Skin of body (tissue), 2 donors: Measurements from ENCODE around the gene ENPP3. TPM values are rescaled to one million over a fixed set of nuclear protein-coding genes. Genes with fewer than 3 reads are reported as not detected.
"Not testable (repeated sequence)": the region's sequence is repeated elsewhere in the genome, so short reads cannot be mapped to it uniquely, and the experiment has no call there.

Experiments
- DNase-seq: peaks from one replicate; lab custom pipeline; 2025; lab: John Stamatoyannopoulos, UW
- total RNA-seq: library from RNA; depleted of rRNA; stranded (reverse); fragments of >200 nt; gene quantifications from one replicate; pipeline ENCODE4 v1.2.3, GENCODE V29; 2014

The ENPP3 gene
- total RNA-seq, 1 donor from 2014 or later = 2.0 TPM

GRCh38 chr6:131736003-131736596, 99.0 kb downstream of the ENPP3 start:
- no peak for DNase-seq

- no peak for DNase-seq
These were observed 99.7 kb downstream of the ENPP3 start for GRCh38 chr6:131736811-131737210.

- no peak for DNase-seq
These were observed 102.0 kb downstream of the ENPP3 start for GRCh38 chr6:131739136-131739535.

GRCh38 chr6:131740161-131740560, 103.1 kb downstream of the ENPP3 start:
- no peak for DNase-seq

- DNase-seq = no peak
These were observed 104.7 kb downstream of the ENPP3 start for GRCh38 chr6:131741688-131742393.

GRCh38 chr6:131744432-131745287, 107.6 kb downstream of the ENPP3 start:
- no peak for DNase-seq

- DNase-seq = no peak
These were observed 108.4 kb downstream of the ENPP3 start for GRCh38 chr6:131745476-131745875.

- DNase-seq = no peak
These were observed 110.8 kb downstream of the ENPP3 start for GRCh38 chr6:131747821-131748353.

- DNase-seq = no peak
These were observed 111.9 kb downstream of the ENPP3 start for GRCh38 chr6:131749023-131749422.

GRCh38 chr6:131751012-131751715, 114.1 kb downstream of the ENPP3 start:
- DNase-seq = not testable (repeated sequence)

- DNase-seq = no peak
These were observed 117.0 kb downstream of the ENPP3 start for GRCh38 chr6:131754088-131754487.

- DNase-seq = no peak
These were observed 117.8 kb downstream of the ENPP3 start for GRCh38 chr6:131754715-131755567.

GRCh38 chr6:131755597-131755996, 118.5 kb downstream of the ENPP3 start:
- no peak for DNase-seq

- DNase-seq = no peak
These were observed 118.9 kb downstream of the ENPP3 start for GRCh38 chr6:131756039-131756438.

- no peak for DNase-seq
These were observed 121.8 kb downstream of the ENPP3 start for GRCh38 chr6:131758920-131759319.

GRCh38 chr6:131761060-131761761, 124.1 kb downstream of the ENPP3 start:
- DNase-seq = no peak

GRCh38 chr6:131761762-131762067, 124.6 kb downstream of the ENPP3 start:
- no peak for DNase-seq

- DNase-seq = no peak
These were observed 125.9 kb downstream of the ENPP3 start for GRCh38 chr6:131762984-131763383.

GRCh38 chr6:131763749-131764148, 126.6 kb downstream of the ENPP3 start:
- no peak for DNase-seq

GRCh38 chr6:131764350-131764749, 127.2 kb downstream of the ENPP3 start:
- no peak for DNase-seq
